ENCODE measurements around the gene ZNF492.

Gene ZNF492

GRCh38 chr19:22620912-22621311, 13.2 kb upstream of the ZNF492 start:
- no peak overlapping the region for H3K4me3 ChIP-seq (ENCODE audit: low read depth, low read length)
- DNase-seq (ENCODE audit: low read depth) = no peak
- TF ChIP-seq CTCF (IDR thresholded peaks at IDR 0.05; ENCODE audit: low read depth, low read length) (no peak), MYC (IDR thresholded peaks at IDR 0.05; ENCODE audit: low read depth, low read length) (no peak), POLR2A (IDR thresholded peaks at IDR 0.05; ENCODE audit: extremely low read depth, insufficient read length) (no peak), MAX (IDR thresholded peaks at IDR 0.05; ENCODE audit: low read depth, low read length) (no peak)

- no peak for TF ChIP-seq POLR2A (IDR thresholded peaks at IDR 0.05; ENCODE audit: extremely low read depth, insufficient read length)
- no peak for TF ChIP-seq MYC (IDR thresholded peaks at IDR 0.05; ENCODE audit: low read depth, low read length)
- no peak for TF ChIP-seq MAX (IDR thresholded peaks at IDR 0.05; ENCODE audit: low read depth, low read length)
- TF ChIP-seq CTCF (IDR thresholded peaks at IDR 0.05; ENCODE audit: low read depth, low read length) = no peak
- no peak for DNase-seq (ENCODE audit: low read depth)
- no peak overlapping the region for H3K4me3 ChIP-seq (ENCODE audit: low read depth, low read length)
Measured at GRCh38 chr19:22622020-22622419, 12.1 kb upstream of the ZNF492 start.

- no peak for TF ChIP-seq MAX (IDR thresholded peaks at IDR 0.05; ENCODE audit: low read depth, low read length)
- no peak for TF ChIP-seq CTCF (IDR thresholded peaks at IDR 0.05; ENCODE audit: low read depth, low read length)
- TF ChIP-seq POLR2A (IDR thresholded peaks at IDR 0.05; ENCODE audit: extremely low read depth, insufficient read length) = no peak
- TF ChIP-seq MYC (IDR thresholded peaks at IDR 0.05; ENCODE audit: low read depth, low read length) = no peak
- no peak overlapping the region for H3K4me3 ChIP-seq (ENCODE audit: low read depth, low read length)
- no peak for DNase-seq (ENCODE audit: low read depth)
Measured at GRCh38 chr19:22622901-22623840, 11.0 kb upstream of the ZNF492 start.

GRCh38 chr19:22623841-22624221, 10.3 kb upstream of the ZNF492 start:
- H3K4me3 ChIP-seq (ENCODE audit: low read depth, low read length) = no peak overlapping the region
- DNase-seq (ENCODE audit: low read depth) = no peak
- no peak for TF ChIP-seq CTCF (IDR thresholded peaks at IDR 0.05; ENCODE audit: low read depth, low read length)
- no peak for TF ChIP-seq POLR2A (IDR thresholded peaks at IDR 0.05; ENCODE audit: extremely low read depth, insufficient read length)
- TF ChIP-seq MAX (IDR thresholded peaks at IDR 0.05; ENCODE audit: low read depth, low read length) = no peak
- TF ChIP-seq MYC (IDR thresholded peaks at IDR 0.05; ENCODE audit: low read depth, low read length) = no peak

- TF ChIP-seq POLR2A (IDR thresholded peaks at IDR 0.05; ENCODE audit: extremely low read depth, insufficient read length) = no peak
- no peak for TF ChIP-seq MAX (IDR thresholded peaks at IDR 0.05; ENCODE audit: low read depth, low read length)
- no peak for TF ChIP-seq MYC (IDR thresholded peaks at IDR 0.05; ENCODE audit: low read depth, low read length)
- TF ChIP-seq CTCF (IDR thresholded peaks at IDR 0.05; ENCODE audit: low read depth, low read length) = no peak
- DNase-seq (ENCODE audit: low read depth) = no peak
Measured at GRCh38 chr19:22625266-22626035, 8.7 kb upstream of the ZNF492 start.

More at GRCh38 chr19:22625266-22626035, 8.7 kb upstream of the ZNF492 start:
- no peak overlapping the region for H3K4me3 ChIP-seq (ENCODE audit: low read depth, low read length)

Measured in NB4 (cell line).